ENCODE data around the gene RAPGEF4.

DNA sequence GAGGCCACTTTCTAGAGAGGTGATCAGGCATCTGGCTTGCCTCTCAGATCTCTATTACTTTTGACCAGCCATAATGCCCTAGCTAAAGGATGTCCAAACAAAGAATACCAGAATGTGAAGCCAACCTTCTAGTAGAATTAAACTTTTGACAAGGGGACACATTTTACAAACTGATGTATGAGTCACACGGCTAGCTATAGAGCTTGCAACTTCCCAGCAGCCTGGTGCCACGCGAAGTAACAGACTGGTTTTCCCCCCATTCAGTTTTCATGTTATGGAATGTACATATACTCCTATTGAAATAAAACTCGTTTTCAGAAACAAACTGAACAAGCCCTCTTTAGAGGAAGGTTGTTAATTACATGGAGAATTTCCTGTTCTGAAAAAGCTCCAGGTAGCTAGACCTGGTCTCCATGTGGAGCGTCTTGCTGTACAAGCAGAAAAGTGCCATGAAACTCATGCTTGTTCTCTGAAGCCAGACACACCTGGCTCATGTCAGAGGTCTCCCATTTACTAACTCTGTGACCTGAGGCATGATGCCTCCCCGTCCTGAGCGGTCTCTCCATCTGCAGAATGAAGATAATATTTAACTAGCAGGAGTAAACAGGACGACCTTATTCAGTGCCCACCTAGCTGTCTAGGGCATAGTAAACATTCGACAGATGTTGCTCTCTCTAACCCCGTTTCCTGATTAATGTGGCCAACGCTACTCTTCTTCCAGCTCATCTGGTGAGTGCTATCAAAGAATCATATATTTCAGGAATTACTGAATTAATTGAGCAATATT is 258.5 kb downstream of the RAPGEF4 start:
- no peak for TF ChIP-seq CBFA2T2 (conservative IDR thresholded peaks at IDR 0.05)
- TF ChIP-seq, protein P1, sequence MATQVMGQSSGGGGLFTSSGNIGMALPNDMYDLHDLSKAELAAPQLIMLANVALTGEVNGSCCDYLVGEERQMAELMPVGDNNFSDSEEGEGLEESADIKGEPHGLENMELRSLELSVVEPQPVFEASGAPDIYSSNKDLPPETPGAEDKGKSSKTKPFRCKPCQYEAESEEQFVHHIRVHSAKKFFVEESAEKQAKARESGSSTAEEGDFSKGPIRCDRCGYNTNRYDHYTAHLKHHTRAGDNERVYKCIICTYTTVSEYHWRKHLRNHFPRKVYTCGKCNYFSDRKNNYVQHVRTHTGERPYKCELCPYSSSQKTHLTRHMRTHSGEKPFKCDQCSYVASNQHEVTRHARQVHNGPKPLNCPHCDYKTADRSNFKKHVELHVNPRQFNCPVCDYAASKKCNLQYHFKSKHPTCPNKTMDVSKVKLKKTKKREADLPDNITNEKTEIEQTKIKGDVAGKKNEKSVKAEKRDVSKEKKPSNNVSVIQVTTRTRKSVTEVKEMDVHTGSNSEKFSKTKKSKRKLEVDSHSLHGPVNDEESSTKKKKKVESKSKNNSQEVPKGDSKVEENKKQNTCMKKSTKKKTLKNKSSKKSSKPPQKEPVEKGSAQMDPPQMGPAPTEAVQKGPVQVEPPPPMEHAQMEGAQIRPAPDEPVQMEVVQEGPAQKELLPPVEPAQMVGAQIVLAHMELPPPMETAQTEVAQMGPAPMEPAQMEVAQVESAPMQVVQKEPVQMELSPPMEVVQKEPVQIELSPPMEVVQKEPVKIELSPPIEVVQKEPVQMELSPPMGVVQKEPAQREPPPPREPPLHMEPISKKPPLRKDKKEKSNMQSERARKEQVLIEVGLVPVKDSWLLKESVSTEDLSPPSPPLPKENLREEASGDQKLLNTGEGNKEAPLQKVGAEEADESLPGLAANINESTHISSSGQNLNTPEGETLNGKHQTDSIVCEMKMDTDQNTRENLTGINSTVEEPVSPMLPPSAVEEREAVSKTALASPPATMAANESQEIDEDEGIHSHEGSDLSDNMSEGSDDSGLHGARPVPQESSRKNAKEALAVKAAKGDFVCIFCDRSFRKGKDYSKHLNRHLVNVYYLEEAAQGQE (IDR thresholded peaks at IDR 0.05; ENCODE audit: borderline replicate concordance): no peak
- TF ChIP-seq, protein P1 (CRISPR knock-in tag; IDR thresholded peaks at IDR 0.05; ENCODE audit: low read depth): no peak
- TF ChIP-seq, protein P2, sequence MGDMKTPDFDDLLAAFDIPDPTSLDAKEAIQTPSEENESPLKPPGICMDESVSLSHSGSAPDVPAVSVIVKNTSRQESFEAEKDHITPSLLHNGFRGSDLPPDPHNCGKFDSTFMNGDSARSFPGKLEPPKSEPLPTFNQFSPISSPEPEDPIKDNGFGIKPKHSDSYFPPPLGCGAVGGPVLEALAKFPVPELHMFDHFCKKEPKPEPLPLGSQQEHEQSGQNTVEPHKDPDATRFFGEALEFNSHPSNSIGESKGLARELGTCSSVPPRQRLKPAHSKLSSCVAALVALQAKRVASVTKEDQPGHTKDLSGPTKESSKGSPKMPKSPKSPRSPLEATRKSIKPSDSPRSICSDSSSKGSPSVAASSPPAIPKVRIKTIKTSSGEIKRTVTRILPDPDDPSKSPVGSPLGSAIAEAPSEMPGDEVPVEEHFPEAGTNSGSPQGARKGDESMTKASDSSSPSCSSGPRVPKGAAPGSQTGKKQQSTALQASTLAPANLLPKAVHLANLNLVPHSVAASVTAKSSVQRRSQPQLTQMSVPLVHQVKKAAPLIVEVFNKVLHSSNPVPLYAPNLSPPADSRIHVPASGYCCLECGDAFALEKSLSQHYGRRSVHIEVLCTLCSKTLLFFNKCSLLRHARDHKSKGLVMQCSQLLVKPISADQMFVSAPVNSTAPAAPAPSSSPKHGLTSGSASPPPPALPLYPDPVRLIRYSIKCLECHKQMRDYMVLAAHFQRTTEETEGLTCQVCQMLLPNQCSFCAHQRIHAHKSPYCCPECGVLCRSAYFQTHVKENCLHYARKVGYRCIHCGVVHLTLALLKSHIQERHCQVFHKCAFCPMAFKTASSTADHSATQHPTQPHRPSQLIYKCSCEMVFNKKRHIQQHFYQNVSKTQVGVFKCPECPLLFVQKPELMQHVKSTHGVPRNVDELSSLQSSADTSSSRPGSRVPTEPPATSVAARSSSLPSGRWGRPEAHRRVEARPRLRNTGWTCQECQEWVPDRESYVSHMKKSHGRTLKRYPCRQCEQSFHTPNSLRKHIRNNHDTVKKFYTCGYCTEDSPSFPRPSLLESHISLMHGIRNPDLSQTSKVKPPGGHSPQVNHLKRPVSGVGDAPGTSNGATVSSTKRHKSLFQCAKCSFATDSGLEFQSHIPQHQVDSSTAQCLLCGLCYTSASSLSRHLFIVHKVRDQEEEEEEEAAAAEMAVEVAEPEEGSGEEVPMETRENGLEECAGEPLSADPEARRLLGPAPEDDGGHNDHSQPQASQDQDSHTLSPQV (IDR thresholded peaks at IDR 0.05): no peak
- TF ChIP-seq PTBP1 (IDR thresholded peaks at IDR 0.05; ENCODE audit: low read depth, low read length): no peak
- TF ChIP-seq MTA3 (IDR thresholded peaks at IDR 0.05; ENCODE audit: borderline replicate concordance): no peak

Data from K562 (cell line).